ENCODE results near the gene ZNF385D. TPM values are rescaled to one million over a fixed set of nuclear protein-coding genes. Genes with fewer than 3 reads are reported as not detected.
"Not testable (repeated sequence)": the region's sequence is repeated elsewhere in the genome, so short reads cannot be mapped to it uniquely, and the experiment has no call there.

The ZNF385D gene
- total RNA-seq, 1 donor from 2014 or later: 16.2 TPM

GRCh38 chr3:21446027-21446426, 305.0 kb downstream of the ZNF385D start:
- DNase-seq: no peak

GRCh38 chr3:21441821-21442220, 309.2 kb downstream of the ZNF385D start:
- DNase-seq: no peak

GRCh38 chr3:21436835-21437234, 314.2 kb downstream of the ZNF385D start:
- no peak for DNase-seq

- peak; percentile 91 for DNase-seq
Observed at GRCh38 chr3:21435871-21436270, 315.1 kb downstream of the ZNF385D start.

DNA sequence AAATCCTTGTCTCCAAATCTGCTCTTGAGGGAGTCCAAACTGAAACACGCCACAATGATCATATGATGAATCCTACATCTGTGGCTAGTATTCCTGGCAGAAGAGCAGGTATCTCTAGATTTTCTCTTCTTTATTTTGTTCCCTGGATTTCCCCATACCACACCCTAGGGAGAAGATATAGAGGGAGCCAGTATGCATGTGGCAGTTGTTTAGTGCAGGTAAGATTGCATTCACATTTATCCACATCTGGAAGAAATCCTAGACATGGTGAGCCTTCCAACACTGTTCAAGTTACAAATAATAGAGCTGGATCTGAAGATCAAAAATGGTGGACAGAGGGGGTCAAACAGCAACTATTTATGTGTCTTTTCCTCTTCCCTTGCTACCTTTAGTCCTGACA, 316.7 kb downstream of the ZNF385D start:
- peak; percentile 53 for DNase-seq

DNA sequence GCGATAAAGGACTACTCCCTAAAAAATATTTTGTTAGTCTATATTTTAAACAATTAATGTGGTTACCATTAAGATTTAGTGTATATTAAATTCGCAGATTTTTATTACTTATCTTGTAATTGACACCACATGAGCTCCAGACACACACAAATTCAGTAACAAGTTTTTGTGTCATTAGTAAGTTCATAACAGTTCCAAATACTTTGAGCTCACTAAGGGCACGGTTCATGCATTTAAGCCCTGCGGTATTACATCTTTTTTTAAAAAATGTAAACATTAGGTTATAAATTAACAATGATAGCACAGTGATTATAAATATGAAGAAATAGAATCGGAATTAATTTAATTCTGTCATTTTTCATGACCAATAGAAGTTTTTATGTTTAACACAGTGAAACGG, 317.3 kb downstream of the ZNF385D start:
- DNase-seq: peak; percentile 57

- peak; percentile 53 for DNase-seq
Observed at GRCh38 chr3:21426920-21427319, 324.1 kb downstream of the ZNF385D start.

DNA sequence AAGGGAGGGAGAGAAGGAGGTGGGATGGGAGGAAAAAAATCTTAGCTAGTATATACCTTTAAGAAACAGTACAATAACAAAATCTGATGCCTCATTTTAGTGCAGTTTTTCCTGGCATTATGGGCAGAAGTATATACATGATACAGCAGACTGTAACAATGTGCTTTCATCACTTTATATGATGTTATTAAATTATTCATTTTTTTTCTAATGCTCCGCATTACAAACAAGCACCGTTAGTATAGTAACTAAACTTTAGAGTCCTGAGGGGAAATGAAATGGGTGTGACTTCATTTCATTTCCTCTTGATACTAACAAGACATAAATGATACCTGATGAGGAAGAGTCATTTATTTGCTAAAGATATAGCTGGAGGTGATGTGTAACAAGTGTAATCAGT, 325.3 kb downstream of the ZNF385D start:
- no peak for DNase-seq

- no peak for DNase-seq
Observed at GRCh38 chr3:21421096-21421495, 329.9 kb downstream of the ZNF385D start.

- no peak for DNase-seq
Observed at GRCh38 chr3:21417991-21418390, 333.0 kb downstream of the ZNF385D start.

DNA sequence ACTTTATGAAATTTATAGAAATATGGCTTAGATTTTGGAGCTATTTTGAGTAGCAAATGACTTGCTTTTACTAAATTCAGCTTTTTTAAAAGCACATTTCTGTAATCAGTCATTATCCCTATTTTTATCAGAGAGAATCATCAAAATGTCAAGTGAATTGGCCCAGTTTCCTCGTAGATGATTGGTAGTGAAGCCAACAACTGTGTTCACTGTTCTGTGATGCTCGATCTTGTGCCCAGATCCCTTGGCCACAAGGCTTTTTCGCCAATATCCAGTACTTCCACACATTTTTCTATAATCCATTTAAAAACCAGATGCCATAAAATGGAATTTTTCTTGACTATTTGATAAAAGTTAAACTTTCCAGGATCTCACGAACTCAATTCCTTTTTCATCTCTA, 336.5 kb downstream of the ZNF385D start:
- DNase-seq: no peak

DNA sequence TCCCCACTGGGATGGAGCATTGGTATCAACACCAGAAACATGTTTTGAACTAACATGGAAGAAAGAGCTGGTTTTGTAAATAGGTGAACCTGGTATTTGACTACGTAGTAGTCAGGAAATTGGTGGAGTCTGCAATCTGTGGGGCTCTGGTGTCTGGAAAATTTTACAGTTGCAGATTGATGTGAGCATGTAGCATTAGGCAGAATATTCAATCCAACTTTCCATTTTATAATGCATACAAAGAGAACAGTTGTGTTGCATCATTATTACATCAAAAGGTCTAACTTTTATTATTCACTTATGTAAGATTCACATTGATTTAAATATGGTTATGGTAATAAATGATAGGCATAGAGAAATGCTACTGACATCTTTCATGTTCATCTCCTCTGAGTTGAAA, 340.0 kb downstream of the ZNF385D start:
- DNase-seq: no peak

- no peak for DNase-seq
Observed at GRCh38 chr3:21409401-21409800, 341.6 kb downstream of the ZNF385D start.

DNA sequence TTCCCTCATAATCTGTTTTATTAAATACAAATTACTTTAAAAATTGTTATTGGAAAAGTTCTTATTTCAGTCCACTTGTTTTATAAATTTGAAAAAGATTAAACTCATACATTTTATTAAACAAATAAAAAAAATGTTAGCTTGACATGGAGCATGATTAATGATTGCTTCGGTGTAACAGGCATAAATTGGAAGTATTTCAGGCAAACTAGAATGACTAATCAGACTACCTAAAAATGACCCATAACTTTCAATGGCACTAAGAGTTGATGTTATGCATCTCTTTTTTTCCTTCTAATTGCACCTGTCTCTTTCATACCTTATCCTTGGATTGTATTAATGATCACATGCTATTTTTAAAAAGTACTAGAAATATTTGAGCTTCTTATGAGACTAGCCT, 343.3 kb downstream of the ZNF385D start:
- no peak for DNase-seq

- DNase-seq: no peak
Observed at GRCh38 chr3:21405671-21406667, 345.0 kb downstream of the ZNF385D start.

DNA sequence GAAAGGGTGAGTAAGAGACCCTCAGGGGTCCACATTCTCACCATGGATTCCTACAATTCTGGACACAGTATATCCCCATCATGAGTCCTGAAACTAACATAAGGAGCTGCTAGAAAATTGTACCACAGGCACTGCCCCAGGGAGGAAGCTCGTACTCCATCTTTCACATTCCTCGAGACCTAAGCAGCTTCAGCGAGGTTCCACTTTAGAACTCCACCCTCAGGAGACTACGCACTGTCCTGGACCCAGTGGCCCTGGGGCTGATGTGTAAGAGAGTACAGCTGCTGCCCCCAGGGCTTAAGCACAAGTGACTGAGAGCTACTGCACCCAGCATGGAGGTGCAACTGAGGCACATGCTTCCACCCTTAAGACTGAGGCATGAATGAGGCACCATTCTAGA, 352.5 kb downstream of the ZNF385D start:
- no peak for DNase-seq

- DNase-seq: peak; percentile 59
Observed at GRCh38 chr3:21393683-21394311, 357.2 kb downstream of the ZNF385D start.

- peak; percentile 15 for DNase-seq
Observed at GRCh38 chr3:21392526-21392925, 358.5 kb downstream of the ZNF385D start.

DNA sequence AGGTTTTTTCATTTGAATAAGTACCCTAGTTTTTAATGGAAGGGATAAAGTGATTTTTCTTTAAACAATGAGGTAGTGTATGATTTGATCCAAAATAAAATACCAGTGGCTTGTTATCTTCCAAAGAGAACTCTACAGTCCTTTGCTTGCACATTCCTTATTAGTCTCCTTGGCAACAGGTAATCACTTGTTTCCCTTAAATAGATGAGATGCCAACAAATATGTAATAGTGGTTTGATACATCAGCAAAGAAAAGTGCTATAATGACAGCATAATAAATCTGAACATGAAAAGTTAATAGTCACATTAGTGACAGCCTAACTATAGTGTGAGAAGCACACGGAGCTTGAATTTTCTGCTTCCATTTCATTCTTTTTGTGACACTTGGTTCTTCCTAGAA, 360.2 kb downstream of the ZNF385D start:
- no peak for DNase-seq

DNA sequence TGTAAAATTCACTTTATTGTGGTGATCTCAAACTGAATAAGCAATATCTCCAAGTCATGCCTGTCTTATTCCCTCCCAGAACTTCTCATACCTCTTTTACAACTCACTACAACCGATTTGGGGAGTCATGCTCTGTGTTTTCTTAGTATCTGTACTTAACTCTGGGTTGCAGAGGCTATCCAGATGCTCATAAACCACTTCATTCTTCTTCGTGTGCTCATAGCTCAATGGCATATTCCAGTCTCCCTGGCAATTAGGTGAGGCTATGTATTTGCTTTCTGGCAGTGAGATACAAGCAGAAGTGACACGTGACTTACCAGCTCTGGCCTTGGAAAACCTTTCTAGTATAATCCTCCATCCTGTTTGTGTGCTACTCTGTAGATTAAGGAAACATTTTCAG, 360.9 kb downstream of the ZNF385D start:
- no peak for DNase-seq

- not testable (repeated sequence) for DNase-seq
Observed at GRCh38 chr3:21387142-21387826, 363.7 kb downstream of the ZNF385D start.

DNA sequence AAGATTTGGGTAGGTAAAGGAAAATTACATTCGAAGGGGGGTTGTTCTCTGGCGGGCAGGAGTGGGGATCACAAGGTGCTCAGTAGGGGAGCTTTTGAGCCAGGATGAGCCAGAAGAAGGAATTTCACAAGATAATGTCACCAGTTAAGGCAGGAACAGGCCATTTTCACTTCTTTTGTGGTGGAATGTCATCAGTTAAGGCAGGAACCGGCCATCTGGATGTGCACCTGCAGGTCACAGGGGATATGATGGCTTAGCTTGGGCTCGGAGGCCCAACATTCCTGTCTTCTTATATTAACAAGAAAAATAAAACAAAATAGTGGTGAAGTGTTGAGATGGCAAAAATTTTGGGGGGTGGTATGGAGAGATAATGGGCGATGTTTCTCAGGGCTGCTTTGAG, 373.0 kb downstream of the ZNF385D start:
- DNase-seq: not testable (repeated sequence)
